T1000 (cell line): ENCODE data around the gene UVRAG.
"Not testable (repeated sequence)": the region's sequence is repeated elsewhere in the genome, so short reads cannot be mapped to it uniquely, and the experiment has no call there.

Experiments used
- DNase-seq: peaks from one replicate; lab custom pipeline; 2025; ENCODE audit warnings: mixed read lengths; lab: John Stamatoyannopoulos, UW

Gene UVRAG

DNA sequence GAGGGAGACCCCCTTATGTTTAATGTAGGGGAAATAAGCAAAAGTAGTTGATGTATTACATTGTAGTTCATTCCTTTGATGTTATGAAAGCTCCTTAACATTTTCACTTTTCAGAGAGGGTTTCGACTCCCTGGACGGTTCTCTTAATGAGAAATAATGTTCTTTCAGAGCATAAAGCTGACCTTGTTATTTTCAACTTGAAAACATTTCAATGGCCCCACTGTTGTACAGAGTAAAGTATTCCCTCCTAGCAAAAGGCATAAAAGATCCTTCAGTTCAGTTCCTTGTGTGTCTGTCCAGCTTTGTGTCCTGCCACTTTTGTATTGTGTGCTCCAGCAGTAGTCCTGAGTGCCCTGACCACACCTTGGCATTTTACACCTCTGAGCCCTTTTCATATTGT, 63.9 kb downstream of the UVRAG start:
- no peak for DNase-seq

DNA sequence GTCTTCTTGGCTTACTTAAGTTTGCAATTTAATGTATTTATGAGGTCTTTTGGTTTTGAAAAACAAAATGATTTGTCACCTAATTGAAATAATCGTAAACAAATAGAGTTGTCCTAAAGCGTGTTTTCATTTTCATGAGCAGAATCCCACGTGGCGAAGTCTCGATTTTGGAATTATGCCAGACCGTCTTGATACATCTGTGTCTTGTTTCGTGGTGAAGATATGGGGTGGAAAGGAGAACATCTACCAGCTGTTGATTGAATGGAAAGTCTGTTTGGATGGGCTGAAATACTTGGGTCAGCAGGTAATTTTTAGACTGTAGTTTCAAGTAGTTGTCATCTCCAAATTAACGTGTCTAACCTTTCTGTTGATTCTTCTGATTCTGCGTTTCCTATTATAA, 64.7 kb downstream of the UVRAG start:
- no peak for DNase-seq

DNA sequence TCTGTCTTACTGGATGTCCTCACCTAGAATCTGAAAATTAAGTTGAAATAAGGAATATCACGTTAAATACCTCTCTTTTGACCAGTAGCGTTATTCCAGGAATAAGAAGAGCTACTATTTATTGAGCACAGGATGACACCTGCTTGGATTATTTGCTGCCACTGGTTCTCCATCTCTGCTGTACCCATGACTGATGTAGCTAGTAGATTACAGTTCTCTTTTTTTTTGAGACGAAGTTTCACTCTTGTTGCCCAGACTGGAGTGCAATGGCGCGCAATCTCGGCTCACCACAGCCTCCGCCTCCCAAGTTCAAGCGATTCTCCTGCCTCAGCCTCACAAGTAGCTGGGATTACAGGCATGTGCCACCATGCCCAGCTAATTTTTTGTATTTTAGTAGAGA, 65.3 kb downstream of the UVRAG start:
- not testable (repeated sequence) for DNase-seq

DNA sequence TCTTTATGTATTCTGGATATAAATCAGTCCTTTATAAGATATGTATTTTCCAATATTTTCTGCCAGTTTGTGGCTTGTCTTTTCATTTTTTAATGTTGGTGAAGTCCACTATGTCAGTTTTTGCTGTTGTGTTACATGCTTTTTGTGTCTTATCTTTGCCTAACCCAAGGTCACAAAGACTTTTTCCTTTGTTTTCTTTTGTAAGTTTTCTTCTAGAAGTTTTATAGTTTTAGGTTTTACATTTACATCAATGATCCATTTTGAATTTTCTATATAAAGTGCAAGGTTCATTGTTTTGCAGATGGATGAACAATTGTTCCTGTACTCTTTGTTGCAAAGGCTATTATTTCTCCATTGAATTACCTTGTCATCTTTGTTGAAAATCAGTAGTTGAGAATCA, 69.3 kb downstream of the UVRAG start:
- DNase-seq: no peak

DNA sequence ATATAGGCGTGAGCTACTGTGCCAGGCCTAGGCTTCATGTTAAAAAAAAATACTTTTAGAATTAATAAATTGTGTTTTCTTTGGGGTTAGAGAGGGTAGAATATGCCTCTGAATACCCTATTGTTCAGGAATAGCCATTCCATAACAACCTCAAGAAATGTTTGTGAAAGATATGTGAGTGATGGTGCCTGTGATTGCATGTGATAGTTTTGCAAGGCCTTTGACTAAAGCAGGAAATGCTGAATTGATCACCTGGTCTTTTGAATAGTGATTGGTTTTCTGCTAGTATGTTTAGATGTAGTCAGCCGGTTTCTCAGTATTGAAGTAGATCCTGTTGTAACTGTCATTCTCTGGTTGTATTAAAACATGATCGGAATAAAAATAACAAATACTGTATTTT, 73.4 kb downstream of the UVRAG start:
- DNase-seq: no peak

DNA sequence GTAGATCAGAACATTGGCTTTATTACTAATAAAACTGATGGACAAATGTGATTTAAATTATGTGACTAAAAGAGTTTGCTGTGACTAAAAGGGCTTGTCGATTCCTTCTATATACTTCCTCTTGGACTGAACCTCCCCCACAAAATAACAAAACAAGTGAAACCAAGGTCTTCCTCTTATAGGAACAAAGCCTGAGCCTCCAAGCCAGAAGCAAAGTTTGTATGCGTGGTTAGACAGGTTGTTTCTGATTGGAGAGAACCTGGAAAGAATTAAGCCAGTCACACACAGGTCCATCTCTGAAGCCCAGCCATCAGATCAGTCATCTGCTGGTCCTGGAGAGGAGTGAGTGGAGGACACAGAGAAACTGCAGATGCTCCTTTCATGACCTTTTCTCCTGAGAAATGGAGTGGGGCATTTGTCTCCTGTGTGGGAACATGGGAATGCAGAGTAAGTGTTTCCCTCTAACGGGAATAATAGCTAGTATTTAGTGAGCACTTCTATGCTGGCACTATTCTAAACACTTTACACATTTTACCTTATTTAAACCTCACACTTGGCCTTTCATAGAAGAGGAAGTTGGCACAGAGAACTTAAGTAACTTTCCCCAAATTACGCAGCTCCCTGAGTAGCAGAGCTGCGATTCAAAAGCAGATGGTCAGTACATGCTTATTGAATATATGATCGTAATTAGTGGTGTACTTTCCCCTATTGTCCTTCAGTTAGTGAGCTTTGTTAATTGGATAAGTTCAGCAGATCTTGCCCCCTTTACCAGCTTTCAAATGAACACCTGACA, 77.1 kb downstream of the UVRAG start:
- DNase-seq: no peak

DNA sequence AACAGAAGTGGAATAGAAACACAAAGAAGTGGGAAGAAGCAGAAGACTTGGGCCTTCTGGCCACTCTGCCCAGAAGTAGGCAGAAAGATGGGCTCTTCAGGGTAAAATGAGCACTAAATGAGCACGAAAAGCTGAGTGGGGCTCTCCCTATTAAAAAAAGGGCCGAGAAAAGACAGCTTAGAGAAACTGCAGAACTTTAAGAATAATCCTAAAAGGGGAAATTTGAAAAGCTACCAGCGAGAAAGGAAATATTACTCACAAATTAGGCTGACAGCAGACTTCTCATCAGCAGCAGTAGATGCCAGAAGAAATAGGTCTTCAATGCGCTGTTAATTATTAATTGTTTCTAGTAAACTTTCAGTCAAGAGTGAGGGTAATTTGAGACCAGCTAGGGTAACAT, 78.2 kb downstream of the UVRAG start:
- no peak for DNase-seq

DNA sequence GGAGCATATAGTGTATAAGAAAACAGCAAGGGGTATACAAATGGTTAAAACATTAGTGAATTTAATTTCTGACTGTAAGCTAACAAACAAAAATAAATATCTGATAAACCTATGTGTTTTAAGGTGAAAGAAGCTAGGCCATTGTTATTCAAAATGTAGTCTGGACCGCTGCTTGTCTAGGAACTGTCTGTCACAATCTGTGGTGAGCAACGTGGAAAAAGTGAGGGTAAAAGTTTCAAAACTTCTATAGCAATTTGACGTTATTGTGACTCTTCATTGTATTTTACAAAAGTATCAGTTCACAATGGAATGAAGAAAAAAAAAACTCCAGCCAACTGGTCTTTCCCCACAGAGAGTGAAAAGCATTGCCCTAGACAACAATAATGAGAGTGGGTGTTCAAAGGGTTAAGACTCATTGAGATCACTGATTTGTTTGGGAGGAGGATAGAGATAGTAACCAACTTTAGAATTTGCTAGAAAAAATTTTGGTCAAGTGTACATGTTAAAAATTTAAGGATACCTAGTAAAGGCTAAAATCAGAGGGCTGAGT, 79.1 kb downstream of the UVRAG start:
- no peak for DNase-seq

DNA sequence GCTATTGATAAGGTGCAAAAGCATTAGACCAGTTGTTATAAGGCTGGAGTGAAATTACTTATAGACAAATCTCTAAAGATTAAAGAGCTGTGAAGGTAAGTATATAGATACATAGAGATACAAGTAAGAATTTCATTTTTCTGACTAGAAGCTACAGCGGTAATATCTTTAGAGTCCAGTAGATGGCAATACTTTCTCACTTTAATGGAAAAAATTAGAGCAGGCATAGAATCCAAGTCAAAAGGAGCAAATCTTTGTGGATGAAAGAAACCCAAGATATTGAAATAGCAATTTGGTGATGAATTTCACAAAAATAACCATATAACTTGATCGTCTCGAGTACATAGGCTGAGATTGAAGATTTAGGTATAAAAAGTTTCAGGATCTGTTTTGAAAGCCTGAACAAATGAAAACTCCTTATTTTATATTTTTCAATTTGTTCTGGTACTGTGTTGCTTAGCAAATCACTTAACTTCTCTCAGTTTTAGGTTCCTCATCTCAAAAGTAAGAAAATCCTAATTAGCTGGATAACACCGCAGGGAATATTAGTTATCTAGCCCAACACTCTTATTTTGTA, 81.9 kb downstream of the UVRAG start:
- DNase-seq: no peak

DNA sequence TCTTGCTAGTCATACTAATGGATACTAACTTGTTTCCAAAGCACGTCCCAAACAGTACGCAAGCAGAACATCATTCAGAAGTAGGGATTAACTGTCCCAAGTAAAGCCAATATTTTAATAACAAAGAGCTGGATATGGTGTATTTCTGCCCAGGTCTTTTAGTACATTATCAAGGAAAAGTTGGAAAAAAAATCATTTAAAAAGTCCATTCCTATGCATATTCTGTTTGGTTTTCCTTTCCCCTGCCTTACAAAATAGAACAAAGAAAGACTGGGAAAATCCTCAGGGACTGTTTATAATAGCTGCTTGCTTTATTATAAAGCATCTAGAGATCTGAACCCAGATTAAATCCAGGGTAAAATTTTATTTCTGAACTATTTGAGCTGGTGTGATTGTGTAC, 83.9 kb downstream of the UVRAG start:
- DNase-seq: no peak

DNA sequence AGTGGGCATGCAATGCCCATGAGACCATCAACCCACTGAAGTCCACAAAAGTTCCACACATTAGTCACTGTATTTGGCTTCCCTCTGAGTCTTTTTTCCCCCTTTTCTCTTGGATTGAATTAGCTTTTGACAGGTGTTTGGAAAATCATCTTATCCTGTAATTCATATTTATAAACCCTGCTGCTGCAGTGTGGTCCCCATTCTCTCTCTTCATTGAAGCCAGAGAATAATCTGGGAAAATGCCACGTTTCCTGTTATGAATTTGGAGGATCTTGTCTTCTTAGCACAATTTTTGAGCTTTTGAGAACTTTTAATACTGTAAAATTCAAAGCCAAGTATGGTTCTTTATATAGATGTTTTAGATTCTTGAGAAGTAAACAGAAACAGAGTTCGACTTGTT, 84.8 kb downstream of the UVRAG start:
- no peak for DNase-seq

DNA sequence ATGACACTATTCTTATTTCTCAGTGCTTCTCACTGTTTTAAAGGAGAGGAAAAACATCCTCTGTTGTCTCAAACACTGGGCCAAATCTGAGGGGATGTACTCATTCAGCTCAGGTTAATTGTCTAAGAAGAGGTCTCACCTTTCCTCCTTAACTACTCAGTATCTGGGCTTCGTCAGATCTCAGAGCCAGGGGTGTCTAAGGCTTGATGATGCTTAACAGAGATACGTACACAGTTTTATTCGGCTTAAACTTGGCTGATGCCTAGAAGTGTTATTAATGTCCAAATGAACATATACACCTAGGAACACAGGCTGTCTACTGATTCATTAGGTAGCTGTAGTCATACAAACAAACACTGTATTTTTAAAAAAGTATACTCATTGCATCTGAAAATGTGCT, 85.8 kb downstream of the UVRAG start:
- no peak for DNase-seq

DNA sequence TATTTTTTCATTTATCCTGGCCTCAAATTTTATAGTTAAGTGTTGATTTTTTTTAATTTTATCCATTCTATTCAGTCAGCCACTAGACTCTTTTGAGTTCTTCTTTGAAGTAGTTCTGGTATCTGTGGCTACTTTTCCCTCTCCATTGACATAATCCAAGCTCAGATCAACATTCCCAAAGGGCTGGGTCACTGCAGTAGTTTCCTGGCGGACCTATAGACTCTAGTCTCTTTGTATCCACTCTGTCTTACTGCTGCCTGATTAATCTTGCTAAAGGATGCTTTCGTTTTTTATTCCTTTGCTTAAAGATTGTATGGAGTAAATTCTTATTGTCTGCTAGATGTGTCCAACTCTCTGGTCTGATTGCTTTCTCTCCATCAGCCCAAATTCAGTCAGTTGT, 87.6 kb downstream of the UVRAG start:
- no peak for DNase-seq

DNA sequence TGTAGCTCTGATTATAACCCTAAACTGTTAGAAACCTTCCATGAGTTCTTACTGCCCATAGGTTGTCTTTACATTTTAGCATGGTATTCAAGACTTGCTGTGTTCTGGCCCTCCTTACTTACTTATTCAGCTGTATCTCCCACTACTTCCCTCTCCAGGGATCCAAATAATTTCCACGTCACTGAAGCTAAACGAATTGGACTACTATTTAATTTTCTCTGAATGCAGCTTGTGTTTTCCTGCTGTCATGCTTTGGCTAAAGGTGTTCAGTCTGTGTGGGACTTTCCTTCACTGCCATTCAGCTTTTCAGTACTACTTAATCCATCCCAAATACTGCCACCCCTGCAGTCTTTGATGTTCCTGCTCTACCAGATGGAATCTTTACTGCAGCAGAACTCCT, 88.3 kb downstream of the UVRAG start:
- no peak for DNase-seq

DNA sequence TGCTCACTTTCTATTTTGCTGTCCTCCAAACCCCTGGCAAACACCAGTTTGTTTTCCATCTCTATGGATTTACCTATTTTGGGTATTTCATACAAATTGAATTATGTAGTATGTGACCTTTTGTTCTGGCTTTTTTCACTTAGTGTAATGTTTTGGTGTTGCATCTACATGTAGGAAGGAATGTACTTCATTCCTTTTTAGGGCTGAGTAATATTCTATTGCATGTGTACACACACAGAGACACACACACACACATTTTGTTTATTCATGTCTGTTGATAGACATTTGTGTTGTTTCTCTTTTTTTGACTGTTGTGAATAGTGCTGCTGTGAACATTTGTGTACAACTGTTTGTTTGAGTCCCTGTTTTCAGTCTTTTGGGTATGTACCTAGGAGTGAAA, 90.4 kb downstream of the UVRAG start:
- no peak for DNase-seq

DNA sequence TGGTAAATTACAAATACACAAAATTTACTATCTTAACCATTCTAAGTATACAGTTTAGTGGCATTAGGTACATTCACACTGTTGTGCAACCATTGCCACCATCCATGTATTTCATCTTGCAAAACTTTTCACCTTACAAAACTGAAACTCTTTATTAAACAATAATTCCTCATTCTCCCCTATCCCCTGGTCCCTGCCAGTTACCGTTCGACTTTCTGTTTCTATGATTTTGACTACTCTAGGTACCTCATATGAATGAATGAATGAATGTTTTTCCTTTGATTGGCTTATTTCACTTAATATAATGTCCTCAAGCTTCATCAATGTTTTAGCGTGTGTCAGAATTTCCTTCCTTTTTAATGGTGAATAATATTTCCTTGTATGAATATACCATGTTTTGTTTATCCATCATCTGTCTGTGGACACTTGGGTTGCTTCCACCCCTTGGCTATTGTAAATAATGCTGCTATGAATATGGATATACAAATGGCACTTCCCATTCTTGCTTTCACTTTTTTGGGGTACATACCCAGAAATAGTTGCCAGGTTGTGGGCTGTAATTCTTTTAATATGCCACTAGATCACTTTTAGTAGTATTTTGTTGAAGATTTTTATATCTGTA, 93.0 kb downstream of the UVRAG start:
- DNase-seq: no peak

DNA sequence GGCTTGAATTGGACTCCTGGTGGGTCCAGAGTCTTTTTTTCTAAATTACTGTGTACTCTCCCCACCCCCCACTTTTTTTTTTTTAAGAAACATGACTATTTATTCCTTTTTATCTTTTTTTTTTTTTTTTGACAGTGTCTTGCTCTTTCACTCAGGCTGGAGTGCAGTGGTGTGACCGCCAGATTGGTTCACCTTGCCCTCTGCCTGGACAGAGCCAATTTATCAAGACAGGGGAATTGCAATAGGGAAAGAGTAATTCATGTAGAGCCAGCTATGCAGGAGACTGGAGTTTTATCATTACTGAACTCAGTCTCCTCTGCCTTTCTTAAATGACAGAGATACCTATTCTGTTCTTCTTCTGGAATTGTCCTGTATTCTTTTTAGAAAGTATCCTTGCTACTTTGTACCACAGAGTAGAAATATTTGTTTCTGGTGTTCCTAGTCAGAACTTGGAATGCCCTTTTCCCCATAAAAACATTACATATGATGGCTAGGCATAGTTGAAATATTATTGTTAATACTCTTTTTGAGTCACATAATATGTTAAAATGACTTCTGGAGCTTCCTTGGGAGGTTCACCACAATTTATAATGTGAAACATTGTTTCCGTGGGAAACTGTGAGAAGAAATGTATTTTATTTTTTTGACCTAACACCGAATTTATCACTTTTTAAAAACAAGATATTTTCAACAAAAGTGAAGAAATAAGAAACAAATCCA, 95.6 kb downstream of the UVRAG start:
- no peak for DNase-seq

DNA sequence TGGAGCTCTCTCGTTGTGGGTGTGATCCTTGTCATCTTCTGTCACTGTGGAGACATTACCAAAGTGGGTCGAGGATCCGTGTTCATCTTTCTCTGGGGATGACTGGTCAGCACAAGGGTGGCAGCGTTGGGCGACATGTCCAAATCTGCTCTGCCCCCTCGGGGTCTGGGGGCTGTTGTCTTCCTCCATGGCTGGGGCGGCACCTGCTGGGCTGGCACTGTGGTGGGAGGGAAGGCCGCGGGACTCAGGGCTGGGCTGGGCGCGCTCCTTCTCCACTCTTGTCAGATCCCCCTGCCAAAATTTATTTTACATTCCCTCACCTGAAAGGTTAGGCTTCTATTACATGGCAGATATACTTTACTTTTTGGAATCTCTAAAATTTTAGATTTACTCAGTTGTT, 96.4 kb downstream of the UVRAG start:
- DNase-seq: no peak

DNA sequence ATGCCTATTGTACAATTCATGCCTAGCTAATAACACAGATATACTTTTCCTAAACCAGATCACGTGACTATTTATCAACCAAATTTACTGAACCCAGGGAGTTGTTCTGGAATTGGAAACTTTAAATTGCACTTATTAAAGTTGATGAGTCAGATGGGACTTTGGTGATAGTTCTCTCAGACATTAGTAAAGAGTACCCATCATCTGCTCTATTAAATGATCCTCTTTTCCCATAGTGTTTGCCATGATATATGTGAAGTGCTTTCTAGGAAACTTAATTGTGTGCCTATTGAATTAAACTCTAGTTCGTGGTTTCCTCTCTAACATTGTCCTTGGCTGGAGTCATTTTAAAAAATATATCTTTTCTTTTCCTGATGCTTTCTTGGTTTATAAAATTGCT, 99.0 kb downstream of the UVRAG start:
- no peak for DNase-seq

DNA sequence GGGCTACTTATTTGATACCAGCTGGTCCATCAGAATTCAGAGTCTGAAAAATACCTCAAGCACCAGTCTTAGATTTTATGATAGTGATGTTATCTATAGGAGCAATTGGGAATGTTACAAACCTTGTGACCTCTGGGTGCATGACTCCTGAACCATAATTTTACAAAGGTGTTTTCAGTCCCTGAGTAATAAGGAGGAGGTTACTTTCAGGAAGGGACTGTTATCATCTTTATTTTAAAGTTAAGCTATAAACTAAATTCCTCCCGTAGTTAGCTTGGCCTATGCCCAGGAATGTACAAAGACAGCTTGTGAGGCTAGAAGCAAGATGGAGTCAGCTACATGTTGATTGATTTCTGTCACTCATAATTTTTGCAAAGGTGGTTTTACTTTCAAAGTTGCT, 101.9 kb downstream of the UVRAG start:
- no peak for DNase-seq

DNA sequence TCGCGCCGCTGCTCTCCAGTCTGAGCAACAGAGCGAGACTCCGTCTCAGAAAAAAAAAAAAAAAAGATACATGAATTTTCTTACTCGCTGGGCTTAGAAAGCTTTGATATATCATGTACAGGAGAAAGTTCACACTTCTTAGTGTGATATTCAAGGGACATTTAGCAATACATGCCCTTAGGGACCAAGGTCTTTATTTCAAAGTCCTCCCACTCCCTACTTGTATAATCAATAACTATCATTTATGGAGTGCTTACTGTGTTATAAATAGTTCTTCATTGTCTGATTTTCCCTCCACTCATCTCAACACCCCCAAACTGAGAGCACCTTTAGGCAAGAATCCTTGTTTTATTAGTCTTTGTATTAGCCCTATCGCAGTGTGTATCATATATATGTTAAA, 103.3 kb downstream of the UVRAG start:
- no peak for DNase-seq

DNA sequence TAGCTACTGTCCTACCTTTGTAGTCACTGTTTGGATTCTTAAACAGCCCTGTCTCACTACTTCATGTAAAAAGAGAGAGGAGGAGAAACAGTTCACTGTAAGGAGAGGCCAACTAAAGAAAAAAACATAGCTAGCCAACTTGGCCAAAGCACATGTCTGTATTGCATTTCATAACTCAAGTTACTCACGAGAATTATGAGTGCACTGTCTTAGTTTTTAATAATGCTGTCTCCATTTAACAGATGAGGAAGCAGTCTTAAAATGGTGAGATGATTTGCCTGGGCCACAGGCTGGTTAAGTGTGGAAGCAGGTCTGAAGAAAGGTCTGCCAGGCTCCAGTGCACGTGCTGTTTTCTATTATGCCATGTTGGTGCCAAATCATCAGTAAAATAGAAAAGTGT, 104.5 kb downstream of the UVRAG start:
- no peak for DNase-seq

DNA sequence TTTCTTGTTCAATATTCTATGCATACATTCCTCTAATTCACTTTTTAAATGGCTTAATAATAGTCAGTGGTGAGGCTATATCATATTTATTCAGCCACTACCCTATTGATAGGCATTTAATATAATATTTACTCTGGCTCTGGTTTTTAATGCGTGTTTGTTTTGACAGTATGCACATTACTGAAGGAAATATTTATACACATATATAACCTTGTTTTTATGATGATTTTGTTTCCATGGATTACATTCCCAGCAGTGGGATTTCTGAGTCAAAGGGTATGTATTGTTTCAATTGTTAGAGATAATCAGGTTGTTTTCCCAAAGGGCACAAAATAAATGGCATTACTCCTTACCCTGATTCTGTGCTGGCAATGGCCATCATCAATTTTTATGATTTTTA, 105.8 kb downstream of the UVRAG start:
- no peak for DNase-seq
